WTC11 (cell line): ENCODE results near the gene SPRY2. TPM values are rescaled to one million over a fixed set of nuclear protein-coding genes. Genes with fewer than 3 reads are reported as not detected.

Experiments
- ETV6 ChIP-seq: sonication (generic); formaldehyde crosslinking; IDR thresholded peaks from 2 replicates; pipeline ENCODE4 v1.8.1; 2022; ENCODE audit warnings: mild to moderate bottlenecking, missing genetic modification reagents
- FOXJ3 ChIP-seq: sonication (generic); formaldehyde crosslinking; IDR thresholded peaks from 2 replicates; pipeline ENCODE4 v1.9.0; 2021; ENCODE audit warnings: missing genetic modification reagents, mild to moderate bottlenecking, borderline replicate concordance
- IRF2 ChIP-seq: sonication (generic); formaldehyde crosslinking; IDR thresholded peaks from 2 replicates; pipeline ENCODE4 v1.8.0; 2022; ENCODE audit warnings: low read depth, missing genetic modification reagents, borderline replicate concordance
- KAT7 ChIP-seq: sonication (generic); formaldehyde crosslinking; IDR thresholded peaks from 2 replicates; pipeline ENCODE4 v1.8.1; 2023; ENCODE audit warnings: missing genetic modification reagents, mild to moderate bottlenecking, borderline replicate concordance
- NR1H2 ChIP-seq: sonication (generic); formaldehyde crosslinking; IDR thresholded peaks from 2 replicates; pipeline ENCODE4 v1.9.0; 2021; ENCODE audit warnings: mild to moderate bottlenecking, moderate library complexity, missing genetic modification reagents
- PRRX2 ChIP-seq: fragments of 250-450 bp; sonication (Bioruptor Pico); IDR thresholded peaks from 2 replicates; pipeline ENCODE4 v1.8.0; 2021; ENCODE audit warnings: mild to moderate bottlenecking
- ZNF121 ChIP-seq: sonication (generic); formaldehyde crosslinking; IDR thresholded peaks from 2 replicates; pipeline ENCODE4 v1.8.0; 2023; ENCODE audit warnings: missing genetic modification reagents
- ZNF232 ChIP-seq: sonication (generic); formaldehyde crosslinking; IDR thresholded peaks from 2 replicates; pipeline ENCODE4 v1.8.0; 2022; ENCODE audit warnings: mild to moderate bottlenecking, missing genetic modification reagents
- ZNF263 ChIP-seq: sonication (generic); formaldehyde crosslinking; IDR thresholded peaks from 2 replicates; pipeline ENCODE4 v1.8.1; 2022; ENCODE audit warnings: low read depth, mild to moderate bottlenecking, moderate library complexity, missing genetic modification reagents
- total RNA-seq: library from RNA; stranded (reverse); gene quantifications from 3 replicates; pipeline ENCODE4 v1.2.3, GENCODE V29; 2021
- TF ChIP-seq, protein P1 (sequence below): sonication (generic); formaldehyde crosslinking; IDR thresholded peaks from 2 replicates; pipeline ENCODE4 v1.8.0; 2022; ENCODE audit warnings: mild to moderate bottlenecking, missing genetic modification reagents
- TF ChIP-seq, protein P2 (sequence below): sonication (generic); formaldehyde crosslinking; IDR thresholded peaks from 2 replicates; pipeline ENCODE4 v1.8.1; 2023; ENCODE audit warnings: mild to moderate bottlenecking, missing genetic modification reagents
- TF ChIP-seq, protein P3 (sequence below): sonication (generic); formaldehyde crosslinking; IDR thresholded peaks from 2 replicates; pipeline ENCODE4 v1.8.0; 2022; ENCODE audit warnings: mild to moderate bottlenecking, missing genetic modification reagents
- TF ChIP-seq, protein P4 (sequence below): sonication (generic); formaldehyde crosslinking; conservative IDR thresholded peaks from 2 replicates; pipeline ENCODE4 v1.8.1; 2023; ENCODE audit warnings: mild to moderate bottlenecking, low read depth, missing genetic modification reagents, moderate library complexity
- TF ChIP-seq, protein P5 (sequence below): sonication (generic); formaldehyde crosslinking; IDR thresholded peaks from 2 replicates; pipeline ENCODE4 v1.8.1; 2022; ENCODE audit warnings: low read depth, missing genetic modification reagents, borderline replicate concordance
- TF ChIP-seq, protein P6 (sequence below): fragments of 250-450 bp; sonication (Bioruptor Pico); IDR thresholded peaks from 2 replicates; pipeline ENCODE4 v1.8.0; 2021; ENCODE audit warnings: mild to moderate bottlenecking
- TF ChIP-seq, protein P7 (sequence below): sonication (generic); formaldehyde crosslinking; IDR thresholded peaks from 2 replicates; pipeline ENCODE4 v1.8.1; 2023; ENCODE audit warnings: mild to moderate bottlenecking, moderate library complexity, missing genetic modification reagents
- TF ChIP-seq, protein P8 (sequence below): fragments of 250-450 bp; sonication (Bioruptor Pico); IDR thresholded peaks from 2 replicates; pipeline ENCODE4 v2.1.2; 2022; ENCODE audit warnings: mild to moderate bottlenecking, moderate library complexity
- TF ChIP-seq, protein P9 (sequence below): sonication (generic); formaldehyde crosslinking; IDR thresholded peaks from 2 replicates; pipeline ENCODE4 v1.8.1; 2022; ENCODE audit warnings: missing genetic modification reagents, borderline replicate concordance
- TF ChIP-seq, protein P10 (sequence below): sonication (generic); formaldehyde crosslinking; IDR thresholded peaks from 2 replicates; pipeline ENCODE4 v1.8.0; 2022; ENCODE audit warnings: missing genetic modification reagents

Gene SPRY2
- total RNA-seq, 1 experiment from 2014 or later: 63.2 TPM

DNA sequence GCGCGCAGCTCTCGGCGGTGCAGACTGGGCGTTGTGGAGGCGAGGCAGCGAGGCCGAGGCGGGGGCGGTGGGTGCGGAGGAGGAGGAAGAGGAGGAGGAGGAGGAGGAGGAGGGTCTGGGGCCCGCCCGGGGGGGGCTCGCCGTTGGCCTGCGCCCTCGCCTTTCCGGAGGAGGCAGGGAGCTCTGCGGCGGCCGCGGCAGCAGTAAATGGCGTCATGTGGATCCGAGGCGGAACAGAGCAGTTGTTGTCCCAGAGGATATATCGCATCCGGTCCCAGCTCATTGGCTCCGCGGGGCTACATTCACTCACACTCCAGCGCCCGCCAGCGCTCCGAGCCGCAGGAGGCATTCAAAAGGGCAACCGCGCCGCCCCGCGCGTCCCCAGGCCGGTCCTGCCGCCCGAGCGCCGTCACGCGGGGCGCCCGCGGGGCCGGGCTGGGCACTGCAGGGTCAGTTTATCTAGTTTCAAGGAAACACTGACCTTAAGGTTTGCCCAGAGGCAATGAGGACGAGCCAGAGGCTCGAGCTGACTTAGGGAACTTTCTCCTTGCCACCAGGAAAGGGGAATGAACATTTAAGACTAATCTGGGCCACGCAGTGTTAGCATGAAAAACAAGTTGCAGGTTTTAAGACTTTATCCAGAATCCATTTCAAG lies at the start of gene SPRY2 (continued):
- TF ChIP-seq ZNF232 (CRISPR knock-in tag): no peak
- TF ChIP-seq, protein P1, sequence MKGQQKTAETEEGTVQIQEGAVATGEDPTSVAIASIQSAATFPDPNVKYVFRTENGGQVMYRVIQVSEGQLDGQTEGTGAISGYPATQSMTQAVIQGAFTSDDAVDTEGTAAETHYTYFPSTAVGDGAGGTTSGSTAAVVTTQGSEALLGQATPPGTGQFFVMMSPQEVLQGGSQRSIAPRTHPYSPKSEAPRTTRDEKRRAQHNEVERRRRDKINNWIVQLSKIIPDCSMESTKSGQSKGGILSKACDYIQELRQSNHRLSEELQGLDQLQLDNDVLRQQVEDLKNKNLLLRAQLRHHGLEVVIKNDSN: no peak
- TF ChIP-seq, protein P2, sequence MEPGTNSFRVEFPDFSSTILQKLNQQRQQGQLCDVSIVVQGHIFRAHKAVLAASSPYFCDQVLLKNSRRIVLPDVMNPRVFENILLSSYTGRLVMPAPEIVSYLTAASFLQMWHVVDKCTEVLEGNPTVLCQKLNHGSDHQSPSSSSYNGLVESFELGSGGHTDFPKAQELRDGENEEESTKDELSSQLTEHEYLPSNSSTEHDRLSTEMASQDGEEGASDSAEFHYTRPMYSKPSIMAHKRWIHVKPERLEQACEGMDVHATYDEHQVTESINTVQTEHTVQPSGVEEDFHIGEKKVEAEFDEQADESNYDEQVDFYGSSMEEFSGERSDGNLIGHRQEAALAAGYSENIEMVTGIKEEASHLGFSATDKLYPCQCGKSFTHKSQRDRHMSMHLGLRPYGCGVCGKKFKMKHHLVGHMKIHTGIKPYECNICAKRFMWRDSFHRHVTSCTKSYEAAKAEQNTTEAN (CRISPR knock-in tag): no peak
- TF ChIP-seq, protein P3, sequence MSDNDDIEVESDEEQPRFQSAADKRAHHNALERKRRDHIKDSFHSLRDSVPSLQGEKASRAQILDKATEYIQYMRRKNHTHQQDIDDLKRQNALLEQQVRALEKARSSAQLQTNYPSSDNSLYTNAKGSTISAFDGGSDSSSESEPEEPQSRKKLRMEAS (CRISPR knock-in tag): no peak
- TF ChIP-seq KAT7 (CRISPR knock-in tag): no peak
- TF ChIP-seq PRRX2 (CRISPR knock-in tag): no peak
- no peak for TF ChIP-seq FOXJ3 (CRISPR knock-in tag)
- TF ChIP-seq, protein P4, sequence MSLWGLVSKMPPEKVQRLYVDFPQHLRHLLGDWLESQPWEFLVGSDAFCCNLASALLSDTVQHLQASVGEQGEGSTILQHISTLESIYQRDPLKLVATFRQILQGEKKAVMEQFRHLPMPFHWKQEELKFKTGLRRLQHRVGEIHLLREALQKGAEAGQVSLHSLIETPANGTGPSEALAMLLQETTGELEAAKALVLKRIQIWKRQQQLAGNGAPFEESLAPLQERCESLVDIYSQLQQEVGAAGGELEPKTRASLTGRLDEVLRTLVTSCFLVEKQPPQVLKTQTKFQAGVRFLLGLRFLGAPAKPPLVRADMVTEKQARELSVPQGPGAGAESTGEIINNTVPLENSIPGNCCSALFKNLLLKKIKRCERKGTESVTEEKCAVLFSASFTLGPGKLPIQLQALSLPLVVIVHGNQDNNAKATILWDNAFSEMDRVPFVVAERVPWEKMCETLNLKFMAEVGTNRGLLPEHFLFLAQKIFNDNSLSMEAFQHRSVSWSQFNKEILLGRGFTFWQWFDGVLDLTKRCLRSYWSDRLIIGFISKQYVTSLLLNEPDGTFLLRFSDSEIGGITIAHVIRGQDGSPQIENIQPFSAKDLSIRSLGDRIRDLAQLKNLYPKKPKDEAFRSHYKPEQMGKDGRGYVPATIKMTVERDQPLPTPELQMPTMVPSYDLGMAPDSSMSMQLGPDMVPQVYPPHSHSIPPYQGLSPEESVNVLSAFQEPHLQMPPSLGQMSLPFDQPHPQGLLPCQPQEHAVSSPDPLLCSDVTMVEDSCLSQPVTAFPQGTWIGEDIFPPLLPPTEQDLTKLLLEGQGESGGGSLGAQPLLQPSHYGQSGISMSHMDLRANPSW: no peak
- TF ChIP-seq, protein P5, sequence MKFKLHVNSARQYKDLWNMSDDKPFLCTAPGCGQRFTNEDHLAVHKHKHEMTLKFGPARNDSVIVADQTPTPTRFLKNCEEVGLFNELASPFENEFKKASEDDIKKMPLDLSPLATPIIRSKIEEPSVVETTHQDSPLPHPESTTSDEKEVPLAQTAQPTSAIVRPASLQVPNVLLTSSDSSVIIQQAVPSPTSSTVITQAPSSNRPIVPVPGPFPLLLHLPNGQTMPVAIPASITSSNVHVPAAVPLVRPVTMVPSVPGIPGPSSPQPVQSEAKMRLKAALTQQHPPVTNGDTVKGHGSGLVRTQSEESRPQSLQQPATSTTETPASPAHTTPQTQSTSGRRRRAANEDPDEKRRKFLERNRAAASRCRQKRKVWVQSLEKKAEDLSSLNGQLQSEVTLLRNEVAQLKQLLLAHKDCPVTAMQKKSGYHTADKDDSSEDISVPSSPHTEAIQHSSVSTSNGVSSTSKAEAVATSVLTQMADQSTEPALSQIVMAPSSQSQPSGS (CRISPR knock-in tag): no peak
- TF ChIP-seq NR1H2 (CRISPR knock-in tag): no peak
- peak; percentile 73; the same call in 1 of the 2 replicates for TF ChIP-seq ZNF121 (CRISPR knock-in tag)
- TF ChIP-seq, protein P6, sequence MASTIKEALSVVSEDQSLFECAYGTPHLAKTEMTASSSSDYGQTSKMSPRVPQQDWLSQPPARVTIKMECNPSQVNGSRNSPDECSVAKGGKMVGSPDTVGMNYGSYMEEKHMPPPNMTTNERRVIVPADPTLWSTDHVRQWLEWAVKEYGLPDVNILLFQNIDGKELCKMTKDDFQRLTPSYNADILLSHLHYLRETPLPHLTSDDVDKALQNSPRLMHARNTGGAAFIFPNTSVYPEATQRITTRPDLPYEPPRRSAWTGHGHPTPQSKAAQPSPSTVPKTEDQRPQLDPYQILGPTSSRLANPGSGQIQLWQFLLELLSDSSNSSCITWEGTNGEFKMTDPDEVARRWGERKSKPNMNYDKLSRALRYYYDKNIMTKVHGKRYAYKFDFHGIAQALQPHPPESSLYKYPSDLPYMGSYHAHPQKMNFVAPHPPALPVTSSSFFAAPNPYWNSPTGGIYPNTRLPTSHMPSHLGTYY: no peak
- TF ChIP-seq ZNF263 (CRISPR knock-in tag): peak; percentile 94
- TF ChIP-seq, protein P7, sequence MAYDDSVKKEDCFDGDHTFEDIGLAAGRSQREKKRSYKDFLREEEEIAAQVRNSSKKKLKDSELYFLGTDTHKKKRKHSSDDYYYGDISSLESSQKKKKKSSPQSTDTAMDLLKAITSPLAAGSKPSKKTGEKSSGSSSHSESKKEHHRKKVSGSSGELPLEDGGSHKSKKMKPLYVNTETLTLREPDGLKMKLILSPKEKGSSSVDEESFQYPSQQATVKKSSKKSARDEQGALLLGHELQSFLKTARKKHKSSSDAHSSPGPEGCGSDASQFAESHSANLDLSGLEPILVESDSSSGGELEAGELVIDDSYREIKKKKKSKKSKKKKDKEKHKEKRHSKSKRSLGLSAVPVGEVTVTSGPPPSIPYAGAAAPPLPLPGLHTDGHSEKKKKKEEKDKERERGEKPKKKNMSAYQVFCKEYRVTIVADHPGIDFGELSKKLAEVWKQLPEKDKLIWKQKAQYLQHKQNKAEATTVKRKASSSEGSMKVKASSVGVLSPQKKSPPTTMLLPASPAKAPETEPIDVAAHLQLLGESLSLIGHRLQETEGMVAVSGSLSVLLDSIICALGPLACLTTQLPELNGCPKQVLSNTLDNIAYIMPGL (CRISPR knock-in tag): no peak; the same call in 1 of the 2 replicates
- peak; percentile 94 for TF ChIP-seq ETV6 (CRISPR knock-in tag)
- TF ChIP-seq, protein P8, sequence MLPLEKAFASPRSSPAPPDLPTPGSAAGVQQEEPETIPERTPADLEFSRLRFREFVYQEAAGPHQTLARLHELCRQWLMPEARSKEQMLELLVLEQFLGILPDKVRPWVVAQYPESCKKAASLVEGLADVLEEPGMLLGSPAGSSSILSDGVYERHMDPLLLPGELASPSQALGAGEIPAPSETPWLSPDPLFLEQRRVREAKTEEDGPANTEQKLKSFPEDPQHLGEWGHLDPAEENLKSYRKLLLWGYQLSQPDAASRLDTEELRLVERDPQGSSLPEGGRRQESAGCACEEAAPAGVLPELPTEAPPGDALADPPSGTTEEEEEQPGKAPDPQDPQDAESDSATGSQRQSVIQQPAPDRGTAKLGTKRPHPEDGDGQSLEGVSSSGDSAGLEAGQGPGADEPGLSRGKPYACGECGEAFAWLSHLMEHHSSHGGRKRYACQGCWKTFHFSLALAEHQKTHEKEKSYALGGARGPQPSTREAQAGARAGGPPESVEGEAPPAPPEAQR: no peak
- no peak for TF ChIP-seq IRF2 (CRISPR knock-in tag)
- TF ChIP-seq, protein P9, sequence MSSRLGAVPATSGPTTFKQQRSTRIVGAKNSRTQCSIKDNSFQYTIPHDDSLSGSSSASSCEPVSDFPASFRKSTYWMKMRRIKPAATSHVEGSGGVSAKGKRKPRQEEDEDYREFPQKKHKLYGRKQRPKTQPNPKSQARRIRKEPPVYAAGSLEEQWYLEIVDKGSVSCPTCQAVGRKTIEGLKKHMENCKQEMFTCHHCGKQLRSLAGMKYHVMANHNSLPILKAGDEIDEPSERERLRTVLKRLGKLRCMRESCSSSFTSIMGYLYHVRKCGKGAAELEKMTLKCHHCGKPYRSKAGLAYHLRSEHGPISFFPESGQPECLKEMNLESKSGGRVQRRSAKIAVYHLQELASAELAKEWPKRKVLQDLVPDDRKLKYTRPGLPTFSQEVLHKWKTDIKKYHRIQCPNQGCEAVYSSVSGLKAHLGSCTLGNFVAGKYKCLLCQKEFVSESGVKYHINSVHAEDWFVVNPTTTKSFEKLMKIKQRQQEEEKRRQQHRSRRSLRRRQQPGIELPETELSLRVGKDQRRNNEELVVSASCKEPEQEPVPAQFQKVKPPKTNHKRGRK (CRISPR knock-in tag): no peak
- TF ChIP-seq, protein P10, sequence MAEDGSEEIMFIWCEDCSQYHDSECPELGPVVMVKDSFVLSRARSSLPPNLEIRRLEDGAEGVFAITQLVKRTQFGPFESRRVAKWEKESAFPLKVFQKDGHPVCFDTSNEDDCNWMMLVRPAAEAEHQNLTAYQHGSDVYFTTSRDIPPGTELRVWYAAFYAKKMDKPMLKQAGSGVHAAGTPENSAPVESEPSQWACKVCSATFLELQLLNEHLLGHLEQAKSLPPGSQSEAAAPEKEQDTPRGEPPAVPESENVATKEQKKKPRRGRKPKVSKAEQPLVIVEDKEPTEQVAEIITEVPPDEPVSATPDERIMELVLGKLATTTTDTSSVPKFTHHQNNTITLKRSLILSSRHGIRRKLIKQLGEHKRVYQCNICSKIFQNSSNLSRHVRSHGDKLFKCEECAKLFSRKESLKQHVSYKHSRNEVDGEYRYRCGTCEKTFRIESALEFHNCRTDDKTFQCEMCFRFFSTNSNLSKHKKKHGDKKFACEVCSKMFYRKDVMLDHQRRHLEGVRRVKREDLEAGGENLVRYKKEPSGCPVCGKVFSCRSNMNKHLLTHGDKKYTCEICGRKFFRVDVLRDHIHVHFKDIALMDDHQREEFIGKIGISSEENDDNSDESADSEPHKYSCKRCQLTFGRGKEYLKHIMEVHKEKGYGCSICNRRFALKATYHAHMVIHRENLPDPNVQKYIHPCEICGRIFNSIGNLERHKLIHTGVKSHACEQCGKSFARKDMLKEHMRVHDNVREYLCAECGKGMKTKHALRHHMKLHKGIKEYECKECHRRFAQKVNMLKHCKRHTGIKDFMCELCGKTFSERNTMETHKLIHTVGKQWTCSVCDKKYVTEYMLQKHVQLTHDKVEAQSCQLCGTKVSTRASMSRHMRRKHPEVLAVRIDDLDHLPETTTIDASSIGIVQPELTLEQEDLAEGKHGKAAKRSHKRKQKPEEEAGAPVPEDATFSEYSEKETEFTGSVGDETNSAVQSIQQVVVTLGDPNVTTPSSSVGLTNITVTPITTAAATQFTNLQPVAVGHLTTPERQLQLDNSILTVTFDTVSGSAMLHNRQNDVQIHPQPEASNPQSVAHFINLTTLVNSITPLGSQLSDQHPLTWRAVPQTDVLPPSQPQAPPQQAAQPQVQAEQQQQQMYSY (CRISPR knock-in tag): no peak
